SIG-M5 treated with dmso at 0.1 percent for 504 hours (cell line): ENCODE data around the gene EOLA1.
"Not testable (repeated sequence)": the region's sequence is repeated elsewhere in the genome, so short reads cannot be mapped to it uniquely, and the experiment has no call there.

ENCODE experiments used
- DNase-seq: peaks from one replicate; lab custom pipeline; 2025; ENCODE audit not compliant: unreplicated experiment; lab: John Stamatoyannopoulos, UW

The EOLA1 gene

DNA sequence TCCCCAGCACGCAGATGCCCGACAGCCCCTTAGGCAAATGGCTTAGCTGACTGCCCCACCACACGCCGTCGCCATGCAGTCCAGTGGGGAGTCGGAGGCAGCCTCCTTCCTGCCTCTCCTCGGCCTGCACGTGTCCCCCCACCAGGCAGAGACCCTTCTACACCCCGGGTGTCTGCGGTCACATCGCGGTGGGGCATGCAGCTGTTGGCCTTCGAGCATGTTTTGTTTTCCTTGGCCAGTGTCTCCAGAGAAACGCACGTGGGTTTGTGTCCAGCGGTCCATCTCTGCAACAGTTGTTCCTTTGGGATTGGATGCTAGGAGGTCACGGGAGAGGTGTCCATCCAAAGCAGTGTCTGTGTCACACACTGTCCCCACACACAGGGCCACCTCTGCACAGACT is 54.4 kb downstream of the EOLA1 start, which contains the start of gene HSFX2:
Gene HSFX2 (minus strand): TSS at position 101 of the 400 bp plus-strand sequence. CDS start 614 bp downstream, outside the sequence.
- not testable (repeated sequence) for DNase-seq

DNA sequence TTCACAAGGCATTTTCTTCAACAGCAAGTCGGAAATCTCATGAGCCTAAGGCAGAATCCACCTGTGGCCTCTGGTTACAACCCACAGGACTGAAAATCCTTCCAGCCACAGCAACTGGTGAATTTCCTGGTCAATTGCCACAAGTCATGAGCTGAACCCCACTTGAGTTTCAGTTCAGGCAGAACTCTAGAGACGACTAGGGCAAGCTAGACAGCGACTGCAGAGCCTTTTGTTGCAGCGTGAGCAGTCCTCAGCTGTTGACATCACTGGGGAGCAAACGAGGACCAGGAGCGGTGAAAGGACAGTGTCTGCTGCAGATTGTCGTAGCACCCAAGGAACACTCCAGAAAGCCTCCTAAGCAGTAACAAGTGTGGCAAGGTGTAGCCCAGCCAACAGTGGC is 55.1 kb downstream of the EOLA1 start:
- DNase-seq = not testable (repeated sequence)
